Keratinocyte (primary cell): Measurements from ENCODE around the gene MORF4L2. TPM values are rescaled to one million over a fixed set of nuclear protein-coding genes. Genes with fewer than 3 reads are reported as not detected.

Experiments used
- DNase-seq: peaks from one replicate; pipeline ENCODE4 v3.0.0-alpha.2; 2011; ENCODE audit warnings: low read depth, missing footprints, low spot score
- FAIRE-seq: peaks from 2 replicates; lab custom pipeline; 2011; peaks lifted over from hg19 to GRCh38; lab: Jason Lieb, UNC
- H2AFZ ChIP-seq: 2 replicates; pipeline ENCODE4 v1.6.0; 2012; ENCODE audit warnings: low read length, control low read depth, inconsistent platforms; ENCODE audit not compliant: control insufficient read depth
- H3K27ac ChIP-seq: 2 replicates; pipeline ENCODE4 v1.5.1; 2011; ENCODE audit warnings: low read length; ENCODE audit not compliant: control insufficient read depth, insufficient read depth
- H3K27me3 ChIP-seq: 3 replicates; pipeline ENCODE4 v1.6.0; 2011; ENCODE audit warnings: low read length; ENCODE audit not compliant: control insufficient read depth, insufficient read depth; ENCODE audit errors: extremely low read depth
- H3K36me3 ChIP-seq, 2 experiments: 2 replicates in 1 of 2; 3 replicates in 1 of 2; pipeline ENCODE4 v1.5.1; 2011; ENCODE audit warnings: low read length in 2 of 2, mild to moderate bottlenecking in 1 of 2; ENCODE audit not compliant: control insufficient read depth in 2 of 2, insufficient read depth in 2 of 2; ENCODE audit errors: extremely low read depth in 1 of 2
- H3K4me1 ChIP-seq: 3 replicates; pipeline ENCODE4 v1.5.1; 2011; ENCODE audit warnings: low read length; ENCODE audit not compliant: control insufficient read depth, insufficient read depth; ENCODE audit errors: extremely low read depth
- H3K4me2 ChIP-seq: 3 replicates; pipeline ENCODE4 v1.6.0; 2011; ENCODE audit warnings: low read depth, low read length; ENCODE audit not compliant: control insufficient read depth, insufficient read depth; ENCODE audit errors: extremely low read depth
- H3K4me3 ChIP-seq, 3 experiments: fragments of 200-600 bp in 1 of 3; sonication (generic) in 1 of 3; 2 replicates in 2 of 3; 3 replicates in 1 of 3; pipeline ENCODE4 v1.5.1; 2011 to 2016; ENCODE audit warnings: low read length in 3 of 3, mild to moderate bottlenecking in 3 of 3, control low read depth in 2 of 3, inconsistent platforms in 1 of 3, low read depth in 1 of 3, mixed read lengths in 1 of 3, mixed run types in 1 of 3, moderate library complexity in 1 of 3; ENCODE audit not compliant: control insufficient read depth in 2 of 3, insufficient read depth in 2 of 3; ENCODE audit errors: extremely low read depth in 1 of 3
- H3K79me2 ChIP-seq: 2 replicates; pipeline ENCODE4 v1.6.0; 2012; ENCODE audit warnings: low read length; ENCODE audit not compliant: control insufficient read depth, insufficient read depth
- H3K9ac ChIP-seq: 3 replicates; pipeline ENCODE4 v1.6.0; 2011; ENCODE audit warnings: low read length; ENCODE audit not compliant: control insufficient read depth, insufficient read depth; ENCODE audit errors: extremely low read depth
- H3K9me1 ChIP-seq: 3 replicates; pipeline ENCODE4 v1.6.0; 2011; ENCODE audit warnings: low read length; ENCODE audit not compliant: control insufficient read depth, insufficient read depth; ENCODE audit errors: extremely low read depth
- H3K9me3 ChIP-seq: 2 replicates; pipeline ENCODE4 v1.5.1; 2012; ENCODE audit warnings: low read depth, low read length; ENCODE audit not compliant: control insufficient read depth
- H4K20me1 ChIP-seq: 3 replicates; pipeline ENCODE4 v1.6.0; 2011; ENCODE audit warnings: low read length; ENCODE audit not compliant: control insufficient read depth, insufficient read depth; ENCODE audit errors: extremely low read depth
- EZH2 ChIP-seq: IDR thresholded peaks from one replicate; pipeline ENCODE4 v1.6.1; 2012; ENCODE audit warnings: inconsistent platforms, mild to moderate bottlenecking, low read length, moderate library complexity
- dilution Hi-C: fragments of 300-500 bp; cut with MboI; formaldehyde crosslinking; loops from one replicate; pipeline ENCODE4 v1.7.0; 2020; ENCODE audit warnings: low sequenced_read_pairs; ENCODE audit not compliant: extremely low pct_ligation_motif_present
- polyA plus RNA-seq, 5 experiments: library from polyadenylated mRNA; depleted of rRNA in 3 of 5; stranded (reverse) in 3 of 5; stranded (forward) in 1 of 5; unstranded in 1 of 5; fragments of >200 nt; gene quantifications; 1 replicate in 1 of 5; 2 replicates in 3 of 5; 3 replicates in 1 of 5; pipeline versions ENCODE4 v1.2.1 to v1.2.3, GENCODE V29; 2011 to 2012; ENCODE audit warnings: missing spikeins in 2 of 5, low read depth in 1 of 5, low replicate concordance in 1 of 5
- TF ChIP-seq, protein P1 (sequence below), 3 experiments: IDR thresholded peaks in 1 of 3; conservative IDR thresholded peaks in 1 of 3; optimal IDR thresholded peaks in 1 of 3; 2 replicates in 2 of 3; 3 replicates in 1 of 3; pipeline versions ENCODE3 to v1.5.1; 2011; ENCODE audit warnings: low read length in 3 of 3, mild to moderate bottlenecking in 3 of 3, moderate library complexity in 2 of 3, control low read depth in 1 of 3, inconsistent platforms in 1 of 3; ENCODE audit not compliant: insufficient read depth in 2 of 3; ENCODE audit errors: extremely low read depth in 1 of 3

The MORF4L2 gene
- polyA plus RNA-seq, 1 donor (not counting 4 experiments of a cell fraction or from before 2014, with no cell fraction given): 648 TPM

- Histone ChIP-seq H3K9me3 (no peaks in the 10 kb centered on the region), H3K4me3 (no peak overlapping the region), H3K9me1 (no peaks in the 10 kb centered on the region), H3K4me2 (peak overlapping the region; percentile 33), H3K27ac (peak overlapping the region; percentile 64), H2AFZ (no peak overlapping the region), H3K27me3 (no peaks in the 10 kb centered on the region), H3K79me2 (no peaks in the 10 kb centered on the region), H4K20me1 (no peaks in the 10 kb centered on the region), H3K9ac (no peak overlapping the region), H3K4me1 (peaks cover 22% of the 10 kb centered on the region), H3K36me3 (no peaks in the 10 kb centered on the region)
- DNase-seq: no peak
- FAIRE-seq: peak; percentile 65
- TF ChIP-seq EZH2: no peak
- TF ChIP-seq, protein P1, sequence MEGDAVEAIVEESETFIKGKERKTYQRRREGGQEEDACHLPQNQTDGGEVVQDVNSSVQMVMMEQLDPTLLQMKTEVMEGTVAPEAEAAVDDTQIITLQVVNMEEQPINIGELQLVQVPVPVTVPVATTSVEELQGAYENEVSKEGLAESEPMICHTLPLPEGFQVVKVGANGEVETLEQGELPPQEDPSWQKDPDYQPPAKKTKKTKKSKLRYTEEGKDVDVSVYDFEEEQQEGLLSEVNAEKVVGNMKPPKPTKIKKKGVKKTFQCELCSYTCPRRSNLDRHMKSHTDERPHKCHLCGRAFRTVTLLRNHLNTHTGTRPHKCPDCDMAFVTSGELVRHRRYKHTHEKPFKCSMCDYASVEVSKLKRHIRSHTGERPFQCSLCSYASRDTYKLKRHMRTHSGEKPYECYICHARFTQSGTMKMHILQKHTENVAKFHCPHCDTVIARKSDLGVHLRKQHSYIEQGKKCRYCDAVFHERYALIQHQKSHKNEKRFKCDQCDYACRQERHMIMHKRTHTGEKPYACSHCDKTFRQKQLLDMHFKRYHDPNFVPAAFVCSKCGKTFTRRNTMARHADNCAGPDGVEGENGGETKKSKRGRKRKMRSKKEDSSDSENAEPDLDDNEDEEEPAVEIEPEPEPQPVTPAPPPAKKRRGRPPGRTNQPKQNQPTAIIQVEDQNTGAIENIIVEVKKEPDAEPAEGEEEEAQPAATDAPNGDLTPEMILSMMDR (optimal IDR thresholded peaks at IDR 0.05 in 1 of 3, IDR thresholded peaks at IDR 0.05 in 1 of 3, conservative IDR thresholded peaks at IDR 0.05 in 1 of 3; ENCODE audit: extremely low read depth in 1 of 3, insufficient read depth in 2 of 3, low read length in 3 of 3): no peak
- dilution Hi-C loops: no loop called here
Measured at GRCh38 chrX:103637604-103638338, 48.7 kb downstream of the MORF4L2 start.

- H4K20me1 ChIP-seq: no peaks in the 10 kb centered on the region
- H3K4me1 ChIP-seq: peaks cover 22% of the 10 kb centered on the region
- peak; percentile 55 for FAIRE-seq
- H3K4me3 ChIP-seq: no peak overlapping the region
- no peak overlapping the region for H3K9ac ChIP-seq
- H3K79me2 ChIP-seq: no peaks in the 10 kb centered on the region
- no peaks in the 10 kb centered on the region for H3K27me3 ChIP-seq
- no peak overlapping the region for H3K4me2 ChIP-seq
- H3K9me3 ChIP-seq: no peaks in the 10 kb centered on the region
- no peaks in the 10 kb centered on the region for H3K9me1 ChIP-seq
- DNase-seq: no peak
- no peaks in the 10 kb centered on the region for H3K36me3 ChIP-seq
- dilution Hi-C loops: no loop called here
- H3K27ac ChIP-seq: no peak overlapping the region
- TF ChIP-seq EZH2: no peak
- TF ChIP-seq, protein P1 (optimal IDR thresholded peaks at IDR 0.05 in 1 of 3, IDR thresholded peaks at IDR 0.05 in 1 of 3, conservative IDR thresholded peaks at IDR 0.05 in 1 of 3; ENCODE audit: extremely low read depth in 1 of 3, insufficient read depth in 2 of 3, low read length in 3 of 3): no peak
- no peak overlapping the region for H2AFZ ChIP-seq
Measured at GRCh38 chrX:103635436-103635835, 51.1 kb downstream of the MORF4L2 start.
